Measurements from ENCODE around the gene KRTAP13-3.

DNA sequence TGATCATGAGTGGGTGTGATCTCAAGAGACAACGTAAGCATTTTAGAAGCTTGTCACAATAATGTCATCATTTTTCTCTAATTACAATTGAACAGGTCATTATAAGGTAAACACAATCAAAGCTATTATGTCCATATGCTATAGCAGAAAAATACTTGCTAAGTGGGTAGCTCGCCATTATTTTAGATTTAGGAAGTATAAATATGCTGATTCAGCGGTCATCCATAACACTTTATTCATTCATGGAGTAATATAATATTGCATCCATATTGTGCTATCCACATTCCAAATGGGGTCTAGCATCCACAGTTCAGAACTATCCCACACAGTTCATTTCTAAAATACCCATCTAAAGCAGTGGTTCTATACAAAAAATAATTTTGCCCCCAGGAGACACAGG is 22.8 kb upstream of the KRTAP13-3 start:
- TF ChIP-seq POLR2A (IDR thresholded peaks at IDR 0.05; ENCODE audit: borderline replicate concordance, extremely low read depth, insufficient read depth, insufficient read length) (no peak), EZH2 (IDR thresholded peaks at IDR 0.05) (no peak)
- TF ChIP-seq, protein P1, sequence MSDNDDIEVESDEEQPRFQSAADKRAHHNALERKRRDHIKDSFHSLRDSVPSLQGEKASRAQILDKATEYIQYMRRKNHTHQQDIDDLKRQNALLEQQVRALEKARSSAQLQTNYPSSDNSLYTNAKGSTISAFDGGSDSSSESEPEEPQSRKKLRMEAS (IDR thresholded peaks at IDR 0.05): no peak
- TF ChIP-seq, protein P2, sequence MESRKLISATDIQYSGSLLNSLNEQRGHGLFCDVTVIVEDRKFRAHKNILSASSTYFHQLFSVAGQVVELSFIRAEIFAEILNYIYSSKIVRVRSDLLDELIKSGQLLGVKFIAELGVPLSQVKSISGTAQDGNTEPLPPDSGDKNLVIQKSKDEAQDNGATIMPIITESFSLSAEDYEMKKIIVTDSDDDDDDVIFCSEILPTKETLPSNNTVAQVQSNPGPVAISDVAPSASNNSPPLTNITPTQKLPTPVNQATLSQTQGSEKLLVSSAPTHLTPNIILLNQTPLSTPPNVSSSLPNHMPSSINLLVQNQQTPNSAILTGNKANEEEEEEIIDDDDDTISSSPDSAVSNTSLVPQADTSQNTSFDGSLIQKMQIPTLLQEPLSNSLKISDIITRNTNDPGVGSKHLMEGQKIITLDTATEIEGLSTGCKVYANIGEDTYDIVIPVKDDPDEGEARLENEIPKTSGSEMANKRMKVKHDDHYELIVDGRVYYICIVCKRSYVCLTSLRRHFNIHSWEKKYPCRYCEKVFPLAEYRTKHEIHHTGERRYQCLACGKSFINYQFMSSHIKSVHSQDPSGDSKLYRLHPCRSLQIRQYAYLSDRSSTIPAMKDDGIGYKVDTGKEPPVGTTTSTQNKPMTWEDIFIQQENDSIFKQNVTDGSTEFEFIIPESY (IDR thresholded peaks at IDR 0.05; ENCODE audit: extremely low read depth, insufficient replicate concordance, low read length): no peak

Data from HCT116 (cell line).